Breast epithelium (tissue), 4 donors: ENCODE measurements around the gene USP12. TPM values are rescaled to one million over a fixed set of nuclear protein-coding genes. Genes with fewer than 3 reads are reported as not detected.

Experiments used
- DNase-seq, 2 donors: peaks; one replicate each; pipeline ENCODE4 v3.0.0-alpha.2; 2019; ENCODE audit warnings: low spot score in 2 of 2
- H3K27ac ChIP-seq, 2 donors: fragments of 200-600 bp; sonication (generic) in 1 of 2; one replicate each; pipeline ENCODE4 v1.5.1; 2016 to 2019; ENCODE audit warnings: mild to moderate bottlenecking in 1 of 2
- H3K27me3 ChIP-seq, 2 donors: fragments of 200-600 bp; sonication (generic) in 1 of 2; one replicate each; pipeline versions ENCODE4 v1.5.1 to v1.6.0; 2017 to 2019; ENCODE audit warnings: control low read depth in 1 of 2, mild to moderate bottlenecking in 1 of 2
- H3K36me3 ChIP-seq: fragments of 200-600 bp; one replicate; pipeline ENCODE4 v1.5.1; 2019
- H3K4me1 ChIP-seq, 2 donors: fragments of 200-600 bp; sonication (generic); one replicate each; pipeline ENCODE4 v1.5.1; 2016 to 2019; ENCODE audit warnings: control low read depth in 1 of 2
- H3K4me3 ChIP-seq, 3 donors: fragments of 200-600 bp; sonication (generic); 1 replicate in 2 of 3; 2 replicates in 1 of 3; pipeline ENCODE4 v1.5.1; 2016 to 2019; ENCODE audit warnings: mild to moderate bottlenecking in 3 of 3, moderate library complexity in 2 of 3
- H3K9me3 ChIP-seq, 2 donors: fragments of 200-600 bp; sonication (generic) in 1 of 2; one replicate each; pipeline ENCODE4 v1.5.1; 2016 to 2019; ENCODE audit warnings: control low read depth in 1 of 2
- POLR2A ChIP-seq: fragments of 450-650 bp; IDR thresholded peaks from one replicate; pipeline ENCODE4 v1.6.1; 2016; ENCODE audit warnings: antibody characterized with exemption, mild to moderate bottlenecking, moderate library complexity
- POLR2AphosphoS5 ChIP-seq, 3 donors: sonication (generic); formaldehyde crosslinking; IDR thresholded peaks; one replicate each; pipeline ENCODE4 v1.6.1; 2017; ENCODE audit warnings: antibody characterized with exemption in 3 of 3
- intact Hi-C: fragments of 100-400 bp; cut with DNase I; formaldehyde crosslinking; loops from one replicate; pipeline ENCODE4 v1.15.1; 2023; ENCODE audit warnings: low total_unique reads
- total RNA-seq, 3 donors: library from RNA; depleted of rRNA; stranded (reverse); fragments of >200 nt; gene quantifications; one replicate each; pipeline ENCODE4 v1.1.0, GENCODE V29; 2016
- TF ChIP-seq, protein P1 (sequence below), 3 donors: fragments of 450-650 bp; IDR thresholded peaks; one replicate each; pipeline ENCODE4 v1.5.1; 2016 to 2017; ENCODE audit warnings: antibody characterized with exemption in 3 of 3, mild to moderate bottlenecking in 3 of 3, moderate library complexity in 3 of 3

Gene USP12
- total RNA-seq, 3 donors from 2014 or later = 21.0 to 33.4 (median 21.0) TPM

GRCh38 chr13:27211271-27211670 lies 39.7 kb upstream of the USP12 start:
- H3K4me3 ChIP-seq = no peak overlapping the region
- TF ChIP-seq POLR2AphosphoS5 (IDR thresholded peaks at IDR 0.05) (no peak), POLR2A (no peak)
- TF ChIP-seq, protein P1, sequence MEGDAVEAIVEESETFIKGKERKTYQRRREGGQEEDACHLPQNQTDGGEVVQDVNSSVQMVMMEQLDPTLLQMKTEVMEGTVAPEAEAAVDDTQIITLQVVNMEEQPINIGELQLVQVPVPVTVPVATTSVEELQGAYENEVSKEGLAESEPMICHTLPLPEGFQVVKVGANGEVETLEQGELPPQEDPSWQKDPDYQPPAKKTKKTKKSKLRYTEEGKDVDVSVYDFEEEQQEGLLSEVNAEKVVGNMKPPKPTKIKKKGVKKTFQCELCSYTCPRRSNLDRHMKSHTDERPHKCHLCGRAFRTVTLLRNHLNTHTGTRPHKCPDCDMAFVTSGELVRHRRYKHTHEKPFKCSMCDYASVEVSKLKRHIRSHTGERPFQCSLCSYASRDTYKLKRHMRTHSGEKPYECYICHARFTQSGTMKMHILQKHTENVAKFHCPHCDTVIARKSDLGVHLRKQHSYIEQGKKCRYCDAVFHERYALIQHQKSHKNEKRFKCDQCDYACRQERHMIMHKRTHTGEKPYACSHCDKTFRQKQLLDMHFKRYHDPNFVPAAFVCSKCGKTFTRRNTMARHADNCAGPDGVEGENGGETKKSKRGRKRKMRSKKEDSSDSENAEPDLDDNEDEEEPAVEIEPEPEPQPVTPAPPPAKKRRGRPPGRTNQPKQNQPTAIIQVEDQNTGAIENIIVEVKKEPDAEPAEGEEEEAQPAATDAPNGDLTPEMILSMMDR (IDR thresholded peaks at IDR 0.05) = no peak
- no peaks in the 10 kb centered on the region for H3K4me1 ChIP-seq
- H3K27me3 ChIP-seq = no peaks in the 10 kb centered on the region
- H3K36me3 ChIP-seq = no peaks in the 10 kb centered on the region
- no peak for DNase-seq
- peaks cover 0 to 6% of the 10 kb centered on the region in 2 donors for H3K9me3 ChIP-seq
- intact Hi-C loops = no loop called here
- H3K27ac ChIP-seq = no peak overlapping the region

DNA sequence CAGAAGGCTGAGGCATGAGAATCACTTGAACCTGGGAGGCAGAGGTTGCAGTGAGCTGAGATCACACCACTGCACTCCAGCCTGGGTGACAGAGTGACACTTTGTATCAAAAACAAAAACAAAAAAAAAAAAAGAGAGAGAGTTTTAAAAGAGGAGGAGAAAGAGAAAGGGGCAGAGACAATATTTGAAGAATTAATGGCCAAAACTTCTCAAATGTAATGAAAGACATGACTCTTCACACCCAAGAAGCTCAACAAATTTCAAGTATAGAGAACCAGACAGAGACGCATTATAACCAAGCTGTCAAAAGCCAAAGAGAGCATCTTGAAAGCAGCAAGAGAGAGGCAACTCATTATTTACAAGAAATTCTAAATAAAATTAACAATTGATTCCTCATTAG lies 36.9 kb upstream of the USP12 start:
- Histone ChIP-seq H3K4me1 (no peaks in the 10 kb centered on the region), H3K4me3 (no peak overlapping the region), H3K9me3 (peaks cover 0 to 6% of the 10 kb centered on the region in 2 donors), H3K27me3 (no peaks in the 10 kb centered on the region), H3K27ac (no peak overlapping the region), H3K36me3 (no peaks in the 10 kb centered on the region)
- intact Hi-C loops = no loop called here
- TF ChIP-seq, protein P1 (IDR thresholded peaks at IDR 0.05) = no peak
- TF ChIP-seq POLR2AphosphoS5 (IDR thresholded peaks at IDR 0.05) (no peak), POLR2A (no peak)
- DNase-seq = no peak

DNA sequence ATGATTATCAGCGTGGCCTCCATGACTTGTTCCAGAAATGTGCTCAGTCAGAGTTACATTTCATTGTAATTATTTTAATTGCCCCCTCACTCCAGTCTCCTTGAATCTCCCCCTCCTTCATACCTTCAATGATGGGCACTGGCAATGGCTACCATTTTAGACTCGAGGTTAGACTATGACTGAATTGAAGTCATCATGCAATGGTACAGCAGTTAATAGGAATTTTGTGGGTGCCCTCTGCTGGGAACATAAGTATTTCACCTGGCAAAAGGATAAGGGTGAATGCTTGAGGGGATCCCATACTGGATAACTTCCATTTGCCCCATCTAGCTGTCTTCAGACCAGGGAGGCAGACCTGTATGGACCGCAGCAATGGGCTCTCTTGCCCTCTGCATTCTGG lies 32.2 kb upstream of the USP12 start:
- no peaks in the 10 kb centered on the region for H3K4me1 ChIP-seq
- no peak overlapping the region for H3K27ac ChIP-seq
- no peak overlapping the region for H3K4me3 ChIP-seq
- no peak for TF ChIP-seq POLR2A
- TF ChIP-seq, protein P1 (IDR thresholded peaks at IDR 0.05) = peak in 1 of 3 donors; percentile 9
- no peak for DNase-seq
- no peaks in the 10 kb centered on the region for H3K9me3 ChIP-seq
- H3K36me3 ChIP-seq = no peaks in the 10 kb centered on the region
- intact Hi-C loops = no loop called here
- H3K27me3 ChIP-seq = no peaks in the 10 kb centered on the region

DNA sequence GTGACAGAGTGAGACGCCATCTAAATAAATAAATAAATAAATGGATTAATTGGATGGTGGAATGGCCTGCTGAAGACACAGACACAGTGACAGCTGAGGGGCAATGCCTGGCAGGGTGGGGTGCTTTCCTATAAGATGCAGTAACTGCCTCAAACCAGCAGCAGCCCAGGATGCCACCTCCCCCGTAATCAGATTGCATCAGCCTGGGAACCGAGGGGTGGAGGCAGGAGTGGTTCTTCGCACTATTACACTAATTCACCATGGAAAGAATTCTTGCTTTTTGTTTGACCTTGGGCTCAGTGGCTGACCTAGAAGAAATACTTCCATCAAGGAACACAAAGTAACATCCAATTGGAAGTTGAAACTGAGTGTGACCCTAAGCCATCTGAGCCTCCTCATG lies 31.6 kb upstream of the USP12 start:
- Histone ChIP-seq H3K4me1 (no peaks in the 10 kb centered on the region), H3K4me3 (no peak overlapping the region), H3K27me3 (no peaks in the 10 kb centered on the region), H3K27ac (no peak overlapping the region), H3K36me3 (no peaks in the 10 kb centered on the region), H3K9me3 (no peaks in the 10 kb centered on the region)
- DNase-seq = no peak
- TF ChIP-seq, protein P1 (IDR thresholded peaks at IDR 0.05) = no peak
- TF ChIP-seq POLR2A = no peak
- no peak for TF ChIP-seq POLR2AphosphoS5 (IDR thresholded peaks at IDR 0.05)
- intact Hi-C loops = no loop called here

GRCh38 chr13:27201661-27202060 lies 30.1 kb upstream of the USP12 start:
- intact Hi-C loops = no loop called here
- Histone ChIP-seq H3K27ac (no peak overlapping the region), H3K4me1 (no peaks in the 10 kb centered on the region), H3K4me3 (no peak overlapping the region), H3K36me3 (no peaks in the 10 kb centered on the region), H3K27me3 (no peaks in the 10 kb centered on the region), H3K9me3 (peaks cover 0 to 3% of the 10 kb centered on the region in 2 donors)
- DNase-seq = no peak
- TF ChIP-seq POLR2AphosphoS5 (IDR thresholded peaks at IDR 0.05) (no peak), POLR2A (no peak)
- TF ChIP-seq, protein P1 (IDR thresholded peaks at IDR 0.05) = no peak
